T-helper 2 cell treated with Interferon-gamma antibody and Interleukin-4, amounts not matched to agents 100 ng/mL and 5 ng/mL, for 36 hours (primary cell): ENCODE measurements around the gene FOXP1. TPM values are rescaled to one million over a fixed set of nuclear protein-coding genes. Genes with fewer than 3 reads are reported as not detected.

Experiments
- intact Hi-C: fragments of 100-400 bp; cut with micrococcal nuclease; formaldehyde crosslinking; loops from one replicate; pipeline ENCODE4 v1.15.1; 2023
- total RNA-seq: library from RNA; stranded (reverse); gene quantifications from 2 replicates; pipeline ENCODE4 v1.2.3, GENCODE V29; 2022

The FOXP1 gene
- total RNA-seq, 1 donor from 2014 or later, result 113 TPM

- intact Hi-C loops, result loop anchor here (5.0 kb wide), 1 partner anchor 379 kb away; no protein-coding TSS in a partner anchor
Measured at GRCh38 chr3:71511037-71511436, 72.5 kb downstream of the FOXP1 start.

DNA sequence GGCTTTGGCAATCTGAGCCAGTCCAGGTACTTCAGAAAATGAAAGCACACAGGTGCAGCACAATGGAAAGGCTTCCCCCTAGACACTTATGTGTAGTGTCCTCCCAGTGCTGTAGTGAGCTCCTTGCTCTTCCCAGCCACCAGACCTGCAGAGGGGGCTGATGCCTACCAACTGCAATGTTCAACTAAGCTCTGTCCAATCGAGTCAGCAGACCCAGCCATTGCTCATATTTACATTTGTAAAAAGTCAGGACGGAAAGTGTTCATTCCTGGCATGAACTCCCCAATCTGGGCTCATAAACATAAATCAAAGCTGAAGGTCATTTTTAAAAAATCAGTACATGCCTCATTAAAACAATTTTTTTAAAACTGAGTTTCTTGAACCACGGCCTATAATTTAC, 73.0 kb downstream of the FOXP1 start:
- intact Hi-C loops, result loop anchor here (5.0 kb wide), 1 partner anchor 378 kb away; no protein-coding TSS in a partner anchor

DNA sequence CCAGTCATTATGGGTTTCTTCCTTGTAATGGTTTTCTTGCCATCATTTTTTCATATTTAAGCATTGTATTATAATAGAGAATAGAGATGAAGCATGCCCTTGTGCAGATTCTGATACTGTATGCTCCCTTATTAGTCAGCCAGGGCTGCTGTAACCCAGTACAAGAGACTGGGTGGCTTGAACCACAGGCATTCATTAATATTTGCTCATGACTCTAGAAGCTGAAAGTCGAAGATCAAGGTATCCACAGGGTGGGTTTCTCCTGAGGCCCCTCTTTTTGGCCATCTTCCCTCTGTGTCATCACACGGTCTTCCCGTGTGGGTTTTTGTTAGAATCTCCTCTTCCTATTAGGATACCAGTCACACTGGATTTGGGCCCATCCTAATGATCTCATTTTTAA, 74.5 kb downstream of the FOXP1 start:
- intact Hi-C loops, result no loop called here

DNA sequence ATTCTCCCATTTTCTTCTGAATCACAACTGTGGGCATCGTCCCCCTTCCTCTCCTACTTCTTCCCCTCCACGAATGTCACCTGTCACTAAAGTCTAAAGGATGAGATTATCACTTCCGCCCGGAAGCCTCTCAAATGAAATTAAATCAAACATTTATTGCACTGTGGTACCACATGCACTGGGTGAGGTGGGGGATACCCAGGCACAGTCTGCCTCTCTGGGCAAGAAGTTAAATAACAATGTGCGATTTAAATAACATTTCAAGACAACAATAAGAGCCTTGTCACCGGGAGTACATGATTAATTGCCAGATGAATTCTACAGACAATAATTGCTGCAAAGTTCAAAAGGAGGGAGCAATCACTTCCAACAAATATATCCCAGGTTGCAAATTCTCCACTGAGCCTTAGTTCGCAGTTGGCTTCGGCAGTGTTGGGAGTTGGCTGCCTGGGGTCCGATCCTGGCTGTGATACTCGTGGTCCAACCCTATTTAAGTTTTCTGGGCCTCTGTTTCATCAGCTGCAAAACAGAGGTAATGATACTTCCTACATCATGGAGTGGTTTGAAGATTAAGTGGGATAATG, 77.7 kb downstream of the FOXP1 start:
- intact Hi-C loops, result no loop called here

- intact Hi-C loops, result no loop called here
Measured at GRCh38 chr3:71504250-71505036, 79.1 kb downstream of the FOXP1 start.

DNA sequence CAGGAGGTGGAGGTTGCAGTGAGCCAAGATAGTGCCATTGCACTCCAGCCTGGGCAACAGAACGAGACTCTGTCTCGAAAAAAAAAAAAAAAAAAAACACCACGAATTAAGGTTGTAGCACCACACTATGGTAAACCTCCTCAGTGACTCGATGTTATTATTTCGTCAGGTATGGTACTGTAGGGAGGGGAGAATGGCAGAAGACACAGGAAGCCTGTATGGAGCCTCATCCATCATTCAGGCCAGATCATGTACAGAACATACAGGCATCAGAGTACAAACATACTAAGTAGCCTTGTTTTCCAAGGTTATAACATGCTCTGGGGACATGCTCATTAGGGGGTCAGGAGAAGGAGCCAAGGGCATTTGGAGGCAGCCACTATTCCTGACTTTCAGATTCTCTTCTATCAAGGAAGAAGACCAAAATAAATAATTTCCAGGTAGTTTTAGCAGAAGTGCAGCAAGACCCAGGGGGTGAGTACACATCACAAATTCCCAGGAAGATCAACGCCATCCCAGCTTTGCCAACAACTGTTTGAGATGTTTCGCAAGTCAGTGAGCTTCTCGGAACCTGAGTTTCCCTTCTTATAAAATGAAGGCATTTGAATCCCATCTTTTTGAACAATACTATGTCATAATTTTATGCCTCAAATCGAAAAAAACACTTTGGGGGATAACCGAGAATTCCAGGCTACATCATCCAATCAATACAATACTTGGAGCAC, 79.8 kb downstream of the FOXP1 start:
- intact Hi-C loops, result no loop called here

- intact Hi-C loops, result no loop called here
Measured at GRCh38 chr3:71502066-71502625, 81.4 kb downstream of the FOXP1 start.

DNA sequence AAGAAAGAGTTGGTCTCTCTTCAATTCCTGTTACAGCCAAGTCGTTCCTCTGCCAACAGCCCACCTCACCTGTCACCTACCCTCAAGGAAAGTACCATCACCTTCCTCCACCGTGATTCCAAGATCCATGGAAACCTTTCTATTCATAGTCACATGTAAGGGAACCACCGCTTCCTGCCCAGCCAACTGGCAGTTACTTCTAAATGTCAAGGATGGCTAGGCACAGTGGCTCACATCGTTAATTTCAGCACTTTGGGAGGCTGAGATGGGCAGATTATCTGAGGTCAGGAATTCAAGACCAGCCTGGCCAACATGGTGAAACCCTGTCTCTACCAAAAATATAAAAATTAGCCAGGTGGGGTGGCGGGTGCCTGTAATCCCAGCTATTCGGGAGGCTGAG, 82.8 kb downstream of the FOXP1 start:
- intact Hi-C loops, result no loop called here

GRCh38 chr3:71499227-71499876, 84.2 kb downstream of the FOXP1 start:
- intact Hi-C loops, result loop anchor here (10.0 kb wide), 1 partner anchor 225 kb away; the partner anchor contains the start of gene EIF4E3

- intact Hi-C loops, result loop anchor here (10.0 kb wide), 1 partner anchor 226 kb away; the partner anchor contains the start of gene EIF4E3
Measured at GRCh38 chr3:71498543-71498942, 85.0 kb downstream of the FOXP1 start.

- intact Hi-C loops, result loop anchor here (10.0 kb wide), 1 partner anchor 227 kb away; the partner anchor contains the start of gene EIF4E3
Measured at GRCh38 chr3:71497971-71498444, 85.5 kb downstream of the FOXP1 start.

- intact Hi-C loops, result loop anchor here (10.0 kb wide), 1 partner anchor 227 kb away; the partner anchor contains the start of gene EIF4E3
Measured at GRCh38 chr3:71497367-71497897, 86.1 kb downstream of the FOXP1 start.

- intact Hi-C loops, result loop anchor here (10.0 kb wide), 1 partner anchor 229 kb away; the partner anchor contains the start of gene EIF4E3
Measured at GRCh38 chr3:71495708-71496472, 87.6 kb downstream of the FOXP1 start.

DNA sequence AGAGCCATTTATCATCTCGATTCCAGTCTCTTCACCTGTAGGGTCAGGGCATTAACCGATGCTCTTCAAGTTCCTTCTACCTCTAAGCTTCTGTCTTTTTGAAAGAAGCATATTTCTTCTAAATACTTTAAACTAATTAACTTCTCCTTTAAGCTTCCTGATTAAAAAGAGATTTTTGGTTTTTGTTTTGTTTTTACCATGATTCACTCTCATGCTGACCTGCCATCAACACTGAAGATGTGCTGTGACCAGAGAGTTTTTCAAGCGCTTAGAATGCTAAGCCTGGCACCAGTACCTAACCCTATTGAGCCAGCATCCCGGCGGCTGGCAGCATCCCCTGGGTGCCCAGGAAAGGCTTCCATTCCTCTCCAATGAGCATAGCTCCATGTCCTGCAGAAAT, 89.3 kb downstream of the FOXP1 start:
- intact Hi-C loops, result loop anchor here (5.0 to 10.0 kb wide), 5 partner anchors 88 to 482 kb away; partner anchors contain the start of genes EIF4E3 and FOXP1

DNA sequence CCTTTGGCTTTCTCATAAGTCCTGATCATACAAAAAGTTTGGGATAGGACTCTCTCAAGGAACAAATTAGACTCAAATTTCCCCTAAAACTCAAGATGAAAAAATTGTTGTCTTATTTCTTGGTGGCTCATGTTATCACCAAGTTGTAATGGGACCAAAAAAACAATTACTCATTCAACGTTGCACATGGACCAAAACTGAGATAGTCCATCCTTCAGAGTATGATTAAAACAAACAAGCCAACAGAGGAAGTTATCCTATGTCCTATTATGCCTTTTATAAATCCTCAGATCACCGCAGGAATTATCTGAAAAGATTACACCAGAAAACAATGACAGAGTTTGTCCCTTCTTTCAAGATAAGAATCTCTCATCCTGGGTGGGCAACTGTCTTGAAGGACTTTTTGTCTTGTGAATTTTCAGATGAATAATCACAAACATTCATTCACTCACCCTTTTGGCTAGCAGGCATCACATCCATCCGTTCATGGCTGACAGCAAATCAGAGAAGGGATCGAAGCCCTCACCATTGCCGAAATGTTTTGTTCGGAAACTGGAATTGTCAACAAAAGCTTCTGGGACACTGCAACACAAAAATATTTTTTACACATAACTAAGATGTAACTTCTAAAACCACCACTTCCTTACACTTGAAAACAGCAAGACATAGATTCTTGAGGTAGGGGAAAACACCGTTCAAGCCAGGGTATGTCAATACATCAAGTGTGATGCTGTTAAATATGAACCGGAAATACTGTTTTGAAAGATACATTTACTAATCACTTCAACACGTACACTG, 90.4 kb downstream of the FOXP1 start:
- intact Hi-C loops, result loop anchor here (2.0 to 10.0 kb wide), 8 partner anchors 89 to 481 kb away; partner anchors contain the start of genes EIF4E3 and FOXP1

DNA sequence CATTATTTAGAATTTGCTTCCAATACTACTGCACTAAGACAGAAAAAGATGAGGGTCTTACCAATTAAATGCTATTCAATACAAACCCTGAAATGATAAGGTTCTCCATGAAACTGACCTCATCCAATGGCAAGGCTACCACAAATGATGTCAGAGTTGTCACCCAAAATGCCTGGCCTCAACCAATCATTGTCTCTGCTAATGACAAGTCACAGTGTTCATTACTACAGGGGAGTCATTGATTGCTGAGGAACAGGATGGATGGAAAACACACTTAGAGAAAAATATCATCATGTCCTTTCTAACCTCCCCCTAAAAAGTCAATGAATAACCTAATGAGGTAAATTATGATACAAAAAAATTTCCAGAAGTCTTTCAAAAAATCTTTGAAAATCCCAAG, 91.0 kb downstream of the FOXP1 start:
- intact Hi-C loops, result loop anchor here (2.0 to 10.0 kb wide), 8 partner anchors 90 to 480 kb away; partner anchors contain the start of genes EIF4E3 and FOXP1

- intact Hi-C loops, result loop anchor here (5.0 to 10.0 kb wide), 5 partner anchors 91 to 479 kb away; partner anchors contain the start of genes EIF4E3 and FOXP1
Measured at GRCh38 chr3:71491154-71491752, 92.3 kb downstream of the FOXP1 start.

DNA sequence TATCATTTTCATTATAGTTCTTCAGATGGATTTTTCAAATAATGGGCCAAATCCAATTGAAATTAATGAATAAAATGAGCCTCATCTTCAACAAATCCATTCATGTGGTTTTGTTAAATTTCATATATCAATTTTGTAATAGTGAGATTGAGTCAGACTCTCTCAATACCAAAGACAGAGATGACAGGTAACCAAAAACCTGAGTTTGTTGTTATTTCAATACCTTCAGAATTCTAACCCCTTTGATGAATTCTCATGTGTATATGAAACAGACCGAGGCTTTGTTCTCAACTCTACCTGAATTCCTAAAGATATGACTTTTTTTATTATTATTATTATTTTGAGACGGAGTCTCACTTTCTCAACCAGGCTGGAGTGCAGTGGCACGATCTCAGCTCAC, 92.8 kb downstream of the FOXP1 start:
- intact Hi-C loops, result loop anchor here (5.0 to 10.0 kb wide), 5 partner anchors 92 to 478 kb away; partner anchors contain the start of genes EIF4E3 and FOXP1
